Panc1 (cell line): Measurements from ENCODE around the gene USP48. TPM values are rescaled to one million over a fixed set of nuclear protein-coding genes. Genes with fewer than 3 reads are reported as not detected.

ENCODE experiments used
- ATAC-seq: fragments of 200-7000 bp; cut with Tn5 transposase; 2 replicates; pipeline ENCODE4 v1.9.1; 2020; ENCODE audit warnings: mild to moderate bottlenecking, moderate library complexity
- BruUV-seq: library from RNA; stranded (reverse); fragments of 400-500 nt; replicated peaks from 2 replicates; lab custom pipeline; 2021; lab: Mats Ljungman, UMichigan
- CTCF ChIA-PET: fragments of 300-600 bp; sonication (Branson Sonifier 250); formaldehyde crosslinking; loops from one replicate; lab custom pipeline; 2022; ENCODE audit warnings: antibody characterized with exemption; lab: Charles Lee
- POLR2A ChIA-PET: fragments of 300-600 bp; sonication (Branson Sonifier 250); formaldehyde crosslinking; loops from one replicate; lab custom pipeline; 2022; ENCODE audit warnings: antibody characterized with exemption; lab: Charles Lee
- DNase-seq: peaks from one replicate; pipeline ENCODE4 v3.0.0-alpha.2; 2010; ENCODE audit warnings: low read depth, low spot score
- H3K27ac ChIP-seq: 2 replicates; pipeline ENCODE4 v1.5.1; 2011; ENCODE audit warnings: mild to moderate bottlenecking, low read length, inconsistent platforms
- H3K27me3 ChIP-seq: fragments of 200-500 bp; sonication (Bioruptor generic); 2 replicates; pipeline ENCODE4 v1.6.0; 2014; ENCODE audit warnings: low read length, inconsistent platforms; ENCODE audit not compliant: control insufficient read depth, insufficient read depth
- H3K36me3 ChIP-seq: fragments of 200-500 bp; sonication (Bioruptor generic); 2 replicates; pipeline ENCODE4 v1.5.1; 2014; ENCODE audit warnings: inconsistent platforms, mild to moderate bottlenecking, low read length, moderate library complexity; ENCODE audit not compliant: control insufficient read depth, insufficient read depth
- H3K4me1 ChIP-seq: 2 replicates; pipeline ENCODE4 v1.5.1; 2011; ENCODE audit warnings: inconsistent platforms, mild to moderate bottlenecking, low read length, moderate library complexity; ENCODE audit not compliant: control insufficient read depth, insufficient read depth
- H3K4me3 ChIP-seq, 2 experiments: 2 replicates each; pipeline ENCODE4 v1.5.1; 2011 to 2012; ENCODE audit warnings: low read depth in 2 of 2, low read length in 2 of 2, mild to moderate bottlenecking in 2 of 2, inconsistent platforms in 1 of 2, moderate library complexity in 1 of 2
- H3K9me3 ChIP-seq: fragments of 200-500 bp; sonication (Bioruptor generic); 2 replicates; pipeline ENCODE4 v1.5.1; 2014; ENCODE audit warnings: low read depth, mild to moderate bottlenecking, inconsistent platforms, low read length, moderate library complexity; ENCODE audit not compliant: control insufficient read depth, insufficient read depth
- POLR2AphosphoS5 ChIP-seq: IDR thresholded peaks from 2 replicates; pipeline ENCODE4 v1.6.1; 2012; ENCODE audit warnings: mild to moderate bottlenecking, low read depth, low read length, moderate library complexity
- REST ChIP-seq, 2 experiments: IDR thresholded peaks; 2 replicates each; pipeline ENCODE4 v1.6.1; 2011 to 2012; ENCODE audit warnings: low read depth in 2 of 2, control low read depth in 1 of 2, low read length in 1 of 2, mild to moderate bottlenecking in 1 of 2, moderate library complexity in 1 of 2; ENCODE audit not compliant: insufficient read depth in 1 of 2
- SIN3A ChIP-seq: IDR thresholded peaks from 2 replicates; pipeline ENCODE4 v1.6.1; 2012; ENCODE audit warnings: low read depth, mild to moderate bottlenecking, low read length, moderate library complexity, borderline replicate concordance; ENCODE audit not compliant: insufficient read depth
- TCF7L2 ChIP-seq: IDR thresholded peaks from 2 replicates; pipeline ENCODE4 v1.6.1; 2011; ENCODE audit warnings: mild to moderate bottlenecking, low read depth, low read length, inconsistent platforms
- in situ Hi-C: cut with HindIII; loops from 2 replicates; pipeline ENCODE4 v1.10.0; 2016; ENCODE audit warnings: low sequenced_read_pairs, low pct_unique_long_range_greater_than_20kb
- intact Hi-C: fragments of 100-400 bp; cut with micrococcal nuclease; formaldehyde crosslinking; loops from one replicate; pipeline ENCODE4 v1.10.0; 2022; ENCODE audit not compliant: unreplicated experiment
- total RNA-seq: library from RNA; stranded (reverse); gene quantifications from one replicate; pipeline ENCODE4 v1.2.1, GENCODE V29; 2021; ENCODE audit not compliant: unreplicated experiment
- TF ChIP-seq, protein P1 (sequence below): fragments of 450-650 bp; IDR thresholded peaks from 2 replicates; pipeline ENCODE4 v1.5.1; 2017; ENCODE audit warnings: mild to moderate bottlenecking

The USP48 gene
- total RNA-seq, 1 experiment from 2014 or later, result 71.6 TPM

DNA sequence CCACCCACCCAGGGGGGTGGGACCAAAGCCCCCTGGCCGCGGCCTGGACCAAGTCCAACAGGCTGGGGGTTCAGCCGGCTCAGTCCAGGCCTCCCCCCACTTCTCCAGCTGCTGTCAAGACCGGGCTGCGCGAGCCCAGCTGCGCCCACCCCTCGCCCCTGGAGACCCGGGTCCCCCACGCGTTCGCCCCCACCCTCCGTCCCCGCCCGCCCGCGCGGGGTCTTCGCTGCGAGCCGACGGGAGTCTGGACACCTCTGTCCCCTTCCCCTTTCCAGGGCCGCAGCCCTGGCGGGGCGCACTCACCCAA lies 114.0 kb downstream of the USP48 start:
- ChIA-PET CTCF (no interaction called here), POLR2A (interaction anchor here (0.6 kb wide), 1 partner anchor 601 kb away, joined by 3 read pairs; no protein-coding TSS in a partner anchor)
- H3K4me3 ChIP-seq, result peak overlapping the region; percentile 37 to 59
- no peaks in the 10 kb centered on the region for H3K27me3 ChIP-seq
- no peaks in the 10 kb centered on the region for H3K36me3 ChIP-seq
- no peak for DNase-seq
- ATAC-seq, result no peak
- intact Hi-C loops, result no loop called here
- peaks cover 15% of the 10 kb centered on the region for H3K4me1 ChIP-seq
- in situ Hi-C loops, result no loop called here
- TF ChIP-seq REST (IDR thresholded peaks at IDR 0.05; ENCODE audit: insufficient read depth in 1 of 2, low read depth in 2 of 2, low read length in 1 of 2) (no peak), SIN3A (no peak), POLR2AphosphoS5 (no peak), TCF7L2 (no peak)
- TF ChIP-seq, protein P1, sequence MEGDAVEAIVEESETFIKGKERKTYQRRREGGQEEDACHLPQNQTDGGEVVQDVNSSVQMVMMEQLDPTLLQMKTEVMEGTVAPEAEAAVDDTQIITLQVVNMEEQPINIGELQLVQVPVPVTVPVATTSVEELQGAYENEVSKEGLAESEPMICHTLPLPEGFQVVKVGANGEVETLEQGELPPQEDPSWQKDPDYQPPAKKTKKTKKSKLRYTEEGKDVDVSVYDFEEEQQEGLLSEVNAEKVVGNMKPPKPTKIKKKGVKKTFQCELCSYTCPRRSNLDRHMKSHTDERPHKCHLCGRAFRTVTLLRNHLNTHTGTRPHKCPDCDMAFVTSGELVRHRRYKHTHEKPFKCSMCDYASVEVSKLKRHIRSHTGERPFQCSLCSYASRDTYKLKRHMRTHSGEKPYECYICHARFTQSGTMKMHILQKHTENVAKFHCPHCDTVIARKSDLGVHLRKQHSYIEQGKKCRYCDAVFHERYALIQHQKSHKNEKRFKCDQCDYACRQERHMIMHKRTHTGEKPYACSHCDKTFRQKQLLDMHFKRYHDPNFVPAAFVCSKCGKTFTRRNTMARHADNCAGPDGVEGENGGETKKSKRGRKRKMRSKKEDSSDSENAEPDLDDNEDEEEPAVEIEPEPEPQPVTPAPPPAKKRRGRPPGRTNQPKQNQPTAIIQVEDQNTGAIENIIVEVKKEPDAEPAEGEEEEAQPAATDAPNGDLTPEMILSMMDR, result no peak
- no peaks in the 10 kb centered on the region for H3K9me3 ChIP-seq
- H3K27ac ChIP-seq, result no peak overlapping the region
- BruUV-seq, result no TSS peak

- H3K9me3 ChIP-seq, result no peaks in the 10 kb centered on the region
- DNase-seq, result no peak
- TF ChIP-seq SIN3A (no peak), REST (IDR thresholded peaks at IDR 0.05; ENCODE audit: insufficient read depth in 1 of 2, low read depth in 2 of 2, low read length in 1 of 2) (no peak), POLR2AphosphoS5 (no peak), TCF7L2 (no peak)
- TF ChIP-seq, protein P1, result no peak; the same call in 1 of the 2 replicates
- H3K36me3 ChIP-seq, result no peaks in the 10 kb centered on the region
- in situ Hi-C loops (no loop called here), intact Hi-C loops (no loop called here)
- peaks cover 10% of the 10 kb centered on the region for H3K4me1 ChIP-seq
- BruUV-seq, result no TSS peak
- ATAC-seq, result no peak
- peak overlapping the region; percentile 37 to 59; a peak in 3 of 4 replicates for H3K4me3 ChIP-seq
- CTCF ChIA-PET, result no interaction called here
- POLR2A ChIA-PET, result no interaction called here
- H3K27ac ChIP-seq, result no peak overlapping the region
- no peaks in the 10 kb centered on the region for H3K27me3 ChIP-seq
Observed at GRCh38 chr1:21668232-21668950, 114.6 kb downstream of the USP48 start.
